Heart left ventricle (tissue), 13 donors: ENCODE data around the gene BPHL.

Experiments used
- CTCF ChIP-seq, 12 donors: fragments of 200-600 bp; sonication (generic) in 4 of 12; IDR thresholded peaks; one replicate each; pipeline versions ENCODE4 v1.5.0 to v1.8.0; 2018 to 2022; ENCODE audit warnings: antibody characterized with exemption in 12 of 12, mild to moderate bottlenecking in 5 of 12
- POLR2A ChIP-seq, 2 donors: fragments of 450-650 bp; IDR thresholded peaks; one replicate each; pipeline ENCODE4 v1.6.1; 2017; ENCODE audit warnings: antibody characterized with exemption in 2 of 2, mild to moderate bottlenecking in 2 of 2, moderate library complexity in 2 of 2
- donor health status: ischemic (EF 13 %, LVEDD 7.1; RV severe dilation, severe dysfunction).
- donor health status: DM: no; HTN: yes; CAD: no.
- donor health status: DM: no; HTN: no; CAD: no.
- donor health status: ischemic (EF 25% LVEDD 6.9; RV normal size, moderate dysfunction).
- donor health status: ischemic (EF 25% LVEDD 5.7; RV mildly dilated, moderate dysfunction).
- donor health status: ischemic (EF 35%, LVEDD 5.7; RV mildly dilated, moderate dysfunction).
- donor health status: nonischemic (EF 11% LVEDD 7.7; RV severe dilation, severe dysfunction).
- donor health status: DM: yes; HTN: yes; CAD: no.
- donor health status: PGD.
- donor health status: ischemic (EF 29% LVEDD 5.4; RV normal size, mild dysfunction).
- donor health status: nonischemic (EF 23%, LVEDD 6.1; RV moderate dilation, normal function).

GRCh38 chr6:3195695-3196497 is 77.4 kb downstream of the BPHL start:
- TF ChIP-seq CTCF (IDR thresholded peaks at IDR 0.05) (no peak), POLR2A (IDR thresholded peaks at IDR 0.05) (no peak)
